Fibroblast of villous mesenchyme (primary cell): ENCODE results near the gene OR5K1. TPM values are rescaled to one million over a fixed set of nuclear protein-coding genes. Genes with fewer than 3 reads are reported as not detected.

ENCODE experiments used
- DNase-seq: peaks from one replicate; pipeline ENCODE4 v3.0.0-alpha.2; 2010; ENCODE audit warnings: low read depth
- H3K4me3 ChIP-seq: 2 replicates; pipeline ENCODE4 v1.5.1; 2011; ENCODE audit warnings: low read depth, mild to moderate bottlenecking, low read length
- CTCF ChIP-seq: IDR thresholded peaks from 2 replicates; pipeline ENCODE4 v1.5.1; 2012; ENCODE audit warnings: low read depth, mild to moderate bottlenecking, low read length; ENCODE audit not compliant: insufficient read depth
- total RNA-seq: library from RNA; depleted of rRNA; stranded (reverse); fragments of >200 nt; gene quantifications from 2 replicates; pipeline ENCODE4 v1.2.3, GENCODE V29; 2012

Gene OR5K1
- total RNA-seq, 1 donor = not detected

GRCh38 chr3:98450372-98450771, 12.6 kb upstream of the OR5K1 start:
- no peak for DNase-seq
- no peak overlapping the region for H3K4me3 ChIP-seq
- no peak for TF ChIP-seq CTCF

- TF ChIP-seq CTCF = no peak
- no peak for DNase-seq
- no peak overlapping the region for H3K4me3 ChIP-seq
These were observed 9.2 kb upstream of the OR5K1 start for GRCh38 chr3:98453827-98454226.

DNA sequence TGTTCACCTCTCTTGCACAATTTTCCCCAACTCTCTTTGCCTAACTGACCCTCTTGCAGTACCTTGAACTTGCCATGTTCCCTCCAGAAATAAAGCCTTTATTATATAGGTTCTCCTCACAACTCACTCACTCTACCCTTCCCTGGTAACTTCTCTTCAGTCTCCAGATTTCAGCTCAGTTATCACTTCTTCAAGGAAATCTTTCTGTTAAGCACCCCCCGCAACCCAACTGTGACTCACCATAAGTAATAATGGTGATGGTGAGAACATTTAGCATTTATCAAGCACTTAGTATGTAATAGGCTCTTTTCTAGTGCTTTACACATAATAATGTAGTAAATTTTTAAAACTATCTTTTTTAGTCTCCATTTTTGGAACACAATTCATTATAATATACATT, 8.1 kb upstream of the OR5K1 start:
- no peak overlapping the region for H3K4me3 ChIP-seq
- DNase-seq = no peak
- no peak for TF ChIP-seq CTCF

DNA sequence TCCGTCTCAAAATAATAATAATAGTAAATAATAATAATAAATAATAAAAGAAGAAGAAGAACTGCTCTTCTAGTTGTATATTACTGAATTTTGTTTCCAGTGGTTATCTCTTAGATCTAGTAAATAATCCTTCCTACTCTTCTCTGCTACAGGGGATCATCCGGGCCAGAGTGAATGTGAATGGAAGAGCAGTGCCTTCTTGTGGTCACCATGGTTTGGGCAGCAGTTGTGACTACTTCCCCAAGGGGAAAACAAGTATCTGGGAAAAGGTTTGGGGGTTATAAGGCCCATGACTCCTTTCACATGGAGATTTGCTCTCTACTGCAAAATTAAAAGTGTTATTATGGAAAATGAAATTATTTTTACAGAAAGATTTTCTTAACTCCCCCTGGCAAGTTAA, 5.5 kb upstream of the OR5K1 start:
- no peak for TF ChIP-seq CTCF
- DNase-seq = no peak
- H3K4me3 ChIP-seq = no peak overlapping the region

- no peak for TF ChIP-seq CTCF
- no peak for DNase-seq
- no peak overlapping the region for H3K4me3 ChIP-seq
These were observed 2.8 kb upstream of the OR5K1 start for GRCh38 chr3:98460220-98460619.

GRCh38 chr3:98482717-98483482, 19.9 kb downstream of the OR5K1 start:
- H3K4me3 ChIP-seq = no peak overlapping the region
- no peak for DNase-seq
- no peak for TF ChIP-seq CTCF

- no peak for TF ChIP-seq CTCF
- no peak for DNase-seq
- H3K4me3 ChIP-seq = no peak overlapping the region
These were observed 20.6 kb downstream of the OR5K1 start for GRCh38 chr3:98483626-98484025.
